ENCODE measurements around the gene KIN.
"Not testable (repeated sequence)": the region's sequence is repeated elsewhere in the genome, so short reads cannot be mapped to it uniquely, and the experiment has no call there.

KIN gene, protein sequence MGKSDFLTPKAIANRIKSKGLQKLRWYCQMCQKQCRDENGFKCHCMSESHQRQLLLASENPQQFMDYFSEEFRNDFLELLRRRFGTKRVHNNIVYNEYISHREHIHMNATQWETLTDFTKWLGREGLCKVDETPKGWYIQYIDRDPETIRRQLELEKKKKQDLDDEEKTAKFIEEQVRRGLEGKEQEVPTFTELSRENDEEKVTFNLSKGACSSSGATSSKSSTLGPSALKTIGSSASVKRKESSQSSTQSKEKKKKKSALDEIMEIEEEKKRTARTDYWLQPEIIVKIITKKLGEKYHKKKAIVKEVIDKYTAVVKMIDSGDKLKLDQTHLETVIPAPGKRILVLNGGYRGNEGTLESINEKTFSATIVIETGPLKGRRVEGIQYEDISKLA

DNA sequence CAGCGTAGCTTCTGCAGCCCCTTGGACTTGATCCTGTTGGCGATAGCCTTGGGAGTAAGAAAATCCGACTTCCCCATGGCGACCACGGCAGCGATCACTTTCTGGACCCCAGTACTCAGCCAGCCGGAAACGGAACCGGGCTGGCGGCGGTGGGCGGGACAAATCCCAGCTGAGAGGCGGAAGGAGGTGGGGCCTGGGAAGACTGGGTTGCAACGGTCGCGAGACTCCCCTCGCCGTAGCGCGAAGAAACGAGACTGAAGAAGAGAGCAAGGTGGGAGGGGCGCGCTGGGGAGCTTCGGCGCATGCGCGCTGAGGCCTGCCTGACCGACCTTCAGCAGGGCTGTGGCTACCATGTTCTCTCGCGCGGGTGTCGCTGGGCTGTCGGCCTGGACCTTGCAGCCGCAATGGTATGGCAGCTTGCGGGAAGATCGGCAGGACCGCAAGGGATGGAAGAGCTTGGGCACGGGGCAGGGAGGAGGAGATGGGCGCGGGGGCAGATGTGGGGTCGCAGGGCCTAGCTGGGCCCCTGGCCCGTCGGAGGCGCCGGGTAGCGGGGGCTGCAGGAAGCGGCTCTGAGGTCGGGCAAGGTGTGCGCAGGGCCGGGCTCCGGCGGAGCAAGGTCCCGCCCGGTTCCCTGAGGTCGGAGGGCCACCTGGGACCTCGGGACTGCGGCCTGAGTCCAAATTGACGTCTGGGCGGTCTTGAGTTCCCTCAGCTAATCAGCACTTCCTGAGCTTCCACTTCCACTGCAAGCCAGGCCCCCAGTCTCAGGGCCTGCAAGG, at the start of gene KIN, which contains the start of gene ATP5F1C:
KIN (minus strand) TSS at position 137 of the 782 bp plus-strand sequence; CDS start at position 77, 60 bp downstream.
ATP5F1C (plus strand) TSS at position 321 of the 782 bp plus-strand sequence; CDS start at position 352, 31 bp downstream.
- FAIRE-seq = peak; percentile 84

GRCh38 chr10:7836571-7836970, 48.8 kb upstream of the KIN start:
- FAIRE-seq = no peak
- no peak for DNase-seq (ENCODE audit: low spot score)

More for the DNA sequence above, at the start of gene KIN, which contains the start of gene ATP5F1C:
- peak; percentile 93 for DNase-seq (ENCODE audit: low spot score)

DNA sequence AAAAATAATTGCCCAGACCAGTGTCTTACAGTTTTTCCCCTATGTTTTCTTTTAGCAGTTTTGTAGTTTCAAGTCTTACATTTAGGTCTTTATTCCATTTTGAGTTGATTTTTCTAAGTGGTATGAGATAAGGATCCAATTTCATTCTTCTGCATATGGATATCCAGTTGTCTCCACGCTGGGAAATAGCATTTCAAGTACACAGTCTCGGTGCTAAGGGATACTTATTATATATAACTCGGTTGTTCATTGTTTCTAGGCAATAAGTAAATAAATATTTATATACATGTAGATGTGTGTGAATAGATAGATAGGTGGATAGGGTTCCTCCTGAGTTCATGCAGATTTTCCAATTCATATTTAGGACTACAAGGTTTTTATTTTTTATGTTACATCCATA, 46.5 kb upstream of the KIN start:
- no peak for FAIRE-seq
- DNase-seq (ENCODE audit: low spot score) = no peak

- no peak for FAIRE-seq
- no peak for DNase-seq (ENCODE audit: low spot score)
These were observed 45.4 kb upstream of the KIN start for GRCh38 chr10:7833210-7833609.

- DNase-seq (ENCODE audit: low spot score) = no peak
- no peak for FAIRE-seq
These were observed 44.3 kb upstream of the KIN start for GRCh38 chr10:7832060-7832459.

- DNase-seq (ENCODE audit: low spot score) (no peak), FAIRE-seq (no peak)
These were observed 41.6 kb upstream of the KIN start for GRCh38 chr10:7829289-7829834.

DNA sequence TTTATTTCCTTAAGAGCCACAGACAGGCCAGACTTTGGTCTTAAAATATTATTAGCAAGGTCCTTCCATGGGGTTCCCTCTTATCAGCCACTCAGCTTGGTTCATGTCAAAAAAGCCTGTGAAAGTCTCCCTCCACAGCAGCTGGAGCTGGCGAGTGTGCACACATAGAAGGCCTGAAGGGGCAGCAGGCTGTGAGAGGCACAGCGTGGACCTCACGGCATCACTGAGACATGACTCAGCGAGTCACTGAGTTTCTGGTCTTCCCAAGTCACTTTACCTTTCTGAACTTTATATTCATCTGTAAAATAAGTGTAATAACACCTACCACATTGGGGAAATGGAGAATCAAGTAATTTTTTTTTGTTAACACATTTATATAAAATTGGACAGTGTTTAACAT, 39.2 kb upstream of the KIN start:
- FAIRE-seq = peak; percentile 72
- DNase-seq (ENCODE audit: low spot score) = peak; percentile 59

DNA sequence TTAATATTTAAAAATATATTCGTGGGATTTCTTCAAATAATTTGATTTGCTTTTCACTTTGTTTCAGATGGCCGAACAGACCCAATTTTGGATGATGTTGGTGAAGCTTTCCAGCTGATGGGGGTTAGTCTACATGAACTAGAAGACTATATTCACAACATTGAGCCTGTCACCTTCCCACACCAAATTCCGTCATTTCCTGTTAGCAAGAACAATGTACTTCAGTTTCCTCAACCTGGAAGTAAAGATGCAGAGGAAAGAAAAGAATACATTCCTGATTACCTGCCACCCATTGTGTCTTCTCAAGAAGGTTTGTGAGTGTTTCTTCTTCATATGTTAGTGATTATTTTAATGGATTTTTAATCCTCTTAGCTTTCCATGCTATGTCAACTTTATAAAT, 36.5 kb upstream of the KIN start:
- FAIRE-seq (no peak), DNase-seq (ENCODE audit: low spot score) (no peak)

GRCh38 chr10:7819121-7819460, 31.3 kb upstream of the KIN start:
- DNase-seq (ENCODE audit: low spot score) (peak; percentile 40), FAIRE-seq (no peak)

DNA sequence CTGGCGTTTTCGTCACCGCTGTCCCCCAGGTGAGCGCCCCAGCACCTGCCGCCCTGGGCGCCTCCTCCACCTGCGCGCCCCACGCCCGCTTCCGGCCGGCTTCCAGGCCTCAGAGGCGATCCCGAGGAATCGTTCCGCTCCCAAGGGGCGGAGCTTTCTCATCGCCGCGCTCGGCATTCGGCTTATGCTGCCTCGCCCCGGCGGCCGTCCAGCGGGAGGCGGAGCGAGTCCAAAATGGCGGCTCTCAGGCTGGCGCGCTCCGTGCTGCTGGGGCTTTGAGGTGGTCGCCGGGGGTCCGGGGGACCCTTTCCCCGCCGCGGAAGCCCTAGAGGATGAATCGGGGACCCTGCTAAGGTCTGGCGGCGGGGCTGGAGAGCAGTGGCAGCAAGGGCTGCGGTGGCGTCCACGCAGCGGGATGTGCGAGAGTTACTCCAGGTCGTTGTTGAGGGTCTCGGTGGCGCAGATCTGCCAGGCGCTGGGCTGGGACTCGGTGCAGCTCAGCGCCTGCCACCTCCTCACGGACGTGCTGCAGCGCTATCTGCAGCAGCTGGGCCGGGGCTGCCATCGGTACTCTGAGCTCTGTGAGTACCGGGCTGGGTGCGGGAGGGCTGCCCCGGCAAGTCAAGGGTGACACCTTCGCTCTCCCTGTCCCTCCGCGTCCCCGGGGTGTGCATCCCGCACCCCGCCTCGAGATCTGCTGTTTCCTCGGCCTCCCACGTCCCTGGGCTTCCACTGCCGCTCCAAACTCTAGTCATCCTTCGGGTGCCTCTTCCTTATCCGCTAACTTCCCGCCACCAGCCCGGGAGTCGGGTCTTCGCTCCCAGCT, 30.7 kb upstream of the KIN start, which contains the start of gene TAF3:
TAF3 (plus strand) TSS at position 211 of the 826 bp plus-strand sequence; CDS start at position 416, 205 bp downstream.
- DNase-seq (ENCODE audit: low spot score) = peak; percentile 70
- no peak for FAIRE-seq

- FAIRE-seq (no peak), DNase-seq (ENCODE audit: low spot score) (no peak)
These were observed 30.1 kb upstream of the KIN start for GRCh38 chr10:7817984-7818294.

- DNase-seq (ENCODE audit: low spot score) = no peak
- no peak for FAIRE-seq
These were observed 29.8 kb upstream of the KIN start for GRCh38 chr10:7817576-7817975.

GRCh38 chr10:7813481-7813880, 25.7 kb upstream of the KIN start:
- DNase-seq (ENCODE audit: low spot score) (no peak), FAIRE-seq (no peak)

DNA sequence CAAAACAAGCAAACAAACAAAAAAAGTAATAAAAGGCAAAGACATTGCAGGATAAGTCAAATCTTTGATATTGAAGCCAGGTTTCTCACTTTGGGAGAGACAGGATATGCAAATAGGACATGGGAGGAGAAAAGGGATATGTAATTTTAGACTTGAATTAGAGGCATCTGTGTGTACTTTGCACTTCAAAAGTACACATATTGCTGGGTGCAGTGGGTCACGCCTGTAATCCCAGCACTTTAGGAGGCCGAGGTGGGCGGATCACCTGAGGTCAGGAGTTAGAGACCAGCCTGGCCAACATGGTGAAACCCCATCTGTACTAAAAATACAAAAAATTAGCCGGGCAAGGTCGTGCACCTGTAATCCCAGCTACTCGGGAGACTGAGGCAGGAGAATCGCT, 23.9 kb upstream of the KIN start:
- FAIRE-seq; DNase-seq (ENCODE audit: low spot score): not testable (repeated sequence)

- FAIRE-seq = no peak
These were observed 23.2 kb upstream of the KIN start for GRCh38 chr10:7811000-7811399.

GRCh38 chr10:7810443-7810842, 22.6 kb upstream of the KIN start:
- no peak for DNase-seq (ENCODE audit: low spot score)
- FAIRE-seq = no peak

More at GRCh38 chr10:7811000-7811399, 23.2 kb upstream of the KIN start:
- DNase-seq (ENCODE audit: low spot score) = no peak

GRCh38 chr10:7808686-7809267, 21.0 kb upstream of the KIN start:
- FAIRE-seq = no peak
- no peak for DNase-seq (ENCODE audit: low spot score)

GRCh38 chr10:7804741-7805140, 16.9 kb upstream of the KIN start:
- FAIRE-seq = no peak
- no peak for DNase-seq (ENCODE audit: low spot score)

- FAIRE-seq = no peak
- DNase-seq (ENCODE audit: low spot score) = no peak
These were observed 16.4 kb upstream of the KIN start for GRCh38 chr10:7804216-7804615.

DNA sequence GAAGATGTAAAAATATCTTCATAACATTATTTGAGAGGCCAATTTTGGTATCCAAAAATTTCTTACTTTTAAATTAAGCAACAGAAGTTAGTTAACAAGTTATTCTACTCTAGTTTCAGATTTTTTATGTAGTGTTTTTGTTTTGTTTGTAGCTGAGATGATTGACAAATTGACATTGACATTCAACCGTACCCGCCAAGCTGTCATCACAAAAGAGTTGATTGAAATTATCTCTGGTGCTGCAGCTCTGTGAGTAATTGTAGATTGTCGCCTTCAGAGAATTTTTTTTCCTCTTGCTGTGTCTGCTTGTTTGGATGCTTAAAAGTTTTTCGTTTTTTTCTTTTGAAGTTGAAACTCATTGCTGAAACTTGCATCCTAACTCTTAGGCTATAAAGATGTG, 14.8 kb upstream of the KIN start:
- DNase-seq (ENCODE audit: low spot score) (no peak), FAIRE-seq (no peak)

GRCh38 chr10:7797582-7797981, 9.8 kb upstream of the KIN start:
- FAIRE-seq (peak; percentile 95), DNase-seq (ENCODE audit: low spot score) (peak; percentile 71)

Measured in RCC 7860 (cell line).